ENCODE data around the gene UCP2.

UCP2 gene

DNA sequence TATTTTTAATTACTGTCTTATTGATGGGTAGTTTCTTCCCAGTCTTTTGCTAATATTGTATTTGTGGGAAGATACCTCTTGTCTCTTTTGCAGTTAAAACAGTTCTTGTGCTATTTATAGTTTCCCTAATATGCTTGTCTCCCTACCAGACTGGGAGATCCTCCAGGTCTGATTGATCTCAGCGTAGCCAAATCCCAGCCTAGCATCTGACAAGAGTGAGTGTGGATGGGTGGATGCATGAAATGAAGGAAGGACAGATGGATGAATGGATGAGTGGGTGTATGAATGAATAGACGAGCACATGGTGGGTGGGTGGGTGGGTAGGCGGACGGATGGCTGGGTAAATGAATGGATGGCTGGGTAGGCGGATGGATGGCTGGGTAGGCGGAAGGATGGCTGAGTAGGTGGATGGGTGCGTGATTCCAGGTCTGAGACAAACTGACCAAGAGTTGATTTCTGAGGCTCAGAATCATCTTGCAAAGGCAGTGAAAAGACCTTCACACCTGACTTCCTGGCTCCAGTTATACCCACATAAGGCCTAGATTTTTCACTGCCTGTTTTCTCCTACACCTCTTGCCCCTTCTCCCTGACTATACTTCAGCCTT, 20.4 kb downstream of the UCP2 start:
- Mint-ChIP-seq H3K4me1 (ENCODE audit: low read depth in 2 of 2) (peaks cover 13 to 16% of the 10 kb centered on the region in 2 donors), H3K9me3 (no peaks in the 10 kb centered on the region), H3K36me3 (ENCODE audit: insufficient read depth) (no peaks in the 10 kb centered on the region), H3K27me3 (peaks cover 7 to 17% of the 10 kb centered on the region in 2 donors), H3K4me3 (no peak overlapping the region), H3K27ac (no peak overlapping the region)
- ATAC-seq (replicated peaks) (no peak), DNase-seq (no peak)

DNA sequence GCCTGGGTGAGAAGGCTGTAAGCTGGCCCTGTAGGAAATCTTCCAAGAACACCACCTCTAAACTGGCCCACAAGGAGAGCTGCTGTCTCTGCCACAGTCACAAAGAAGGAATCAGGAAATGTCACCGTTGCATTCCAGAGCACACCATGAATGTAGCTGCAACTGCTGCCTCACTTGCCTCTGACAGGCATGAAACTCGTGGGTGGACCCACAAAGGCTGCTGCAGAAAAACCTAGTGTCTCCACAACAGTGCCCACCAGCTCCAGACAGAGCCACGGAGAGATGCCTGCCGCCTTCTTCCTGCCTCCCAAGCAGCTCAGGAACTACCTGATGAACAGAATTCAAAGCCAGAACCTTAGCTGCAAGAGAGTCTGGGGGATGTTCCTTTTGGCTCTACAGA, 21.3 kb downstream of the UCP2 start:
- peaks cover 14 to 26% of the 10 kb centered on the region in 2 donors for H3K27me3 Mint-ChIP-seq

DNA sequence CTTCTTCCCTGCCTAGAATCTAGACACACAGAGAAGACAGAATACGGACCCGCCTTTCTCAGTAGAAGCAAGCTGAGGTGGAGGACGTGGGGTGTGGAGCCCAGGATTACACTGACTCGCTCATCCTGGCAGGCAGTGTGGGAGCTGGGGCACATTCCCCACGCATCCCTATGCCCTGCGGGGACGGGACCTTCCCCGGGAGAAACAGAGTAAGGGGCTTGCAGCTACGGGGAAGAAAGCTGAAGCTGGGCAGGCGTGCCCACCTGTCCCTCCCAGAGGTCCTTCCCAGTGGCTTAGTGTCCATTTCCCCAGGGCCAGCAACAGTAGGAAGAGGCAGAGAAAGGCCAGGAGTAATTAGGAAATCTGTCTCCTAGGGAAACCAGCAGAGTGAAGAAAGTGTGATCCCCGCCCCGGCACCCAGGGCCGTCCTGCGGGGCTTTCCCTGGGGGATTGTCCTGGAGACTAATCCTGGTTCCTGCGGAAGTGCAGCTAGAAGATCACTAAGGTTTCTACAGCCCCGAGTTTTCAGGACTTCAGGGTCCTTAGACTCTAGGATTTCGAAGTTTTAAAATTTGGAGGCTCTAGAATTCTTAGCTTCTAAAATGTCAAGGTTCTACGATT, 24.0 kb downstream of the UCP2 start:
- peaks cover 19 to 33% of the 10 kb centered on the region in 2 donors for H3K27me3 Mint-ChIP-seq
- no peaks in the 10 kb centered on the region for H3K9me3 Mint-ChIP-seq
- DNase-seq (no peak), ATAC-seq (replicated peaks) (no peak)
- H3K27ac Mint-ChIP-seq, result no peak overlapping the region
- H3K4me1 Mint-ChIP-seq (ENCODE audit: low read depth in 2 of 2), result peaks cover 2 to 4% of the 10 kb centered on the region in 2 donors
- H3K4me3 Mint-ChIP-seq, result no peak overlapping the region
- H3K36me3 Mint-ChIP-seq (ENCODE audit: insufficient read depth), result no peaks in the 10 kb centered on the region

More for the DNA sequence above, 21.3 kb downstream of the UCP2 start:
- DNase-seq (no peak), ATAC-seq (replicated peaks) (no peak)
- Mint-ChIP-seq H3K27ac (no peak overlapping the region), H3K4me3 (no peak overlapping the region), H3K36me3 (ENCODE audit: insufficient read depth) (no peaks in the 10 kb centered on the region), H3K4me1 (ENCODE audit: low read depth in 2 of 2) (peaks cover 13 to 16% of the 10 kb centered on the region in 2 donors), H3K9me3 (no peaks in the 10 kb centered on the region)

DNA sequence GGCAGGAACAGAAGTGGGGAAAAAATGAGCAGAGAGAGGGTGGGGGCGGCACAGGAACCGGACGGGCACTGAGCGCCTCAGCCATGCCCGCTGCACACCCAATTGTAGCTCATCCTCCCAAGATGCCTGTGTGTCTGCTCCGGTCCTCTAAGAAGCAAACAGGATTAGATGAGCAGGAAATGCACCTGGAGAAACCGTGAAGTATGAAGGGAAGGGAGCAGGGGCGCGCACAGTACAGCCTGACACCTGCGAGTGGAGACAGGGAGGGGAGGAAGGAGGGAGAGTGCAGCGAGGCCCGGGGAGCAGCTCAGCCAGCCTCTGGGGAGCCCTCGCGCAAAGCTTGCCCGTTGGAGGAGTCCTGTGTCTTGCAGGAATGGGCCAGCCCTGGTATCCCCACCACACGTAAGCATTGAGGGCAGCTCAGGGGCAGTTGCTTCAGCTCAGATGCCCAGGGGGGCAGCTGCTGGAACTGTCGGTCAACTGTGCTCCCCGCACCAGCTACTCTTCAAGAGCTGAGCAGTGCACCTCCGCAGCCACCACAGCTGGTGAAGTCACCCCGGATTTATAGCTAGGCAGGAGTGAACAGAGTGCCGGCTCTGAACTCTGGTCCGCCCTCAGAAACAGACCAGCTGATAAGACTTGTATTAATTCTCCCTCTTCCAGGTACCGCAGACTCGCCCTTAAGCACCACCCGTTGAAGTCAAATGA, 24.8 kb downstream of the UCP2 start:
- Mint-ChIP-seq H3K36me3 (ENCODE audit: insufficient read depth) (no peaks in the 10 kb centered on the region), H3K27ac (no peak overlapping the region), H3K9me3 (no peaks in the 10 kb centered on the region), H3K27me3 (peaks cover 19 to 33% of the 10 kb centered on the region in 2 donors), H3K4me3 (no peak overlapping the region), H3K4me1 (ENCODE audit: low read depth in 2 of 2) (peaks cover 2 to 4% of the 10 kb centered on the region in 2 donors)
- DNase-seq, result no peak
- ATAC-seq (replicated peaks), result no peak

DNA sequence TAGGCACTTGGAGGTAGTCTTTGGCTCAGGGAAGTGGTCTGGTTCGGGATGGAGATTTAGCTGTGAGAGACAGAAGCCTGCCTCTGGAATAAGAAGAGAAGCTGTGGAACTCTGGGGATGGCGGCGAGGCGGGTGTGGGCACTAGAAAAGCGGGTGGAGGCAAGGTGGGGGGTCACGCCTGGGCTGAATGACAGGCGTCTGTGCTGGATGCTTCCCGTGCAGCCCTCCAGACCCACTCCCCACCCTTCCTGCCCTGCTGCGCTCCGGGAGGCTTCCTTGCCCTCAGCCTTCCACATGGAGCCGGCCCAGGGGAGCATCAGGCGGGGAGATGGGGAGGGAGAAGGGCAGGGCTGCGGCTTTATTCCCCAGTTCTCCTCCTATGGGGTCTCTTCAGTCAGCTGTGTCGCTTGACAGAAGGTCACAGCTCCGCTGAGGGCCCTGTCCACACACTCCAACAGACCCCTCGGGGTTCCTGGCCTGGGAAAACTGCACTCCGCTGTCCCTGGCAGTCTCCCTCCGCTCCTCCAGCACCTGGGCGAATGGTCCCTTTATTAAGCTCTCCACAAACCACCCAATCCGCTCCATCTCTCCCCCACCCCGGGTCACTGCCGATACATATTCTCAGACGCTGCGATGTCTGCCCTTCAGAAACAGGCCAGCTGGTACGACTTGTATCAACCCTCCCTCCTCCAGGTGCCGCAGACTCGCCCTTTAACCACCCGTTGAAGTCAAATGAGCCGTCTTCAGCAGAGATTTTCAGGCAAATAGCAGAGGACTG, 25.6 kb downstream of the UCP2 start:
- no peak overlapping the region for H3K27ac Mint-ChIP-seq
- H3K4me1 Mint-ChIP-seq (ENCODE audit: low read depth in 2 of 2), result peaks cover 2 to 4% of the 10 kb centered on the region in 2 donors
- H3K36me3 Mint-ChIP-seq (ENCODE audit: insufficient read depth), result no peaks in the 10 kb centered on the region
- no peak for DNase-seq
- no peak for ATAC-seq (replicated peaks)
- H3K4me3 Mint-ChIP-seq, result peak overlapping the region in 1 of 2 donors; percentile 2
- no peaks in the 10 kb centered on the region for H3K9me3 Mint-ChIP-seq
- peaks cover 19 to 33% of the 10 kb centered on the region in 2 donors for H3K27me3 Mint-ChIP-seq

DNA sequence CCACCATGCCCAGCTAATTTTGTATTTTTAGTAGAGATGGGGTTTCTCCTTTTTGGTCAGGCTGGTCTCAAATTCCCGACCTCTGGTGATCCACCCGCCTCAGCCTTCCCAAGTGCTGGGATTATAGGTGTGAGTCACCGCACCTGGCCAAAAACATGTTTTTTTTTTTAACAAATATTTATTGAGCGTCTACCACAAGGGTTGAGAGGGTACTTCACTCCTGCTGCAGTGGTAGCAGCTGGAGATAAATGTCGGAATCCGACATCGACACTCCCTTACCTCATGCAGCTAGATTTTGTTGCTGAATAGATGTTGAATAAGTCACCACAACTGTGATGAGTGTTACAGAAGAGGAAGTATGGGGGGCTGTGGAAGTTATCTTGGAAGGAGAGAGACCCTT, 30.8 kb downstream of the UCP2 start:
- no peak for DNase-seq
- Mint-ChIP-seq H3K27ac (peak overlapping the region in 1 of 2 donors; percentile 49), H3K9me3 (no peaks in the 10 kb centered on the region), H3K4me3 (no peak overlapping the region), H3K4me1 (ENCODE audit: low read depth in 2 of 2) (no peaks in the 10 kb centered on the region), H3K36me3 (ENCODE audit: insufficient read depth) (peaks cover 3% of the 10 kb centered on the region), H3K27me3 (peaks cover 11 to 22% of the 10 kb centered on the region in 2 donors)
- ATAC-seq (replicated peaks), result no peak

DNA sequence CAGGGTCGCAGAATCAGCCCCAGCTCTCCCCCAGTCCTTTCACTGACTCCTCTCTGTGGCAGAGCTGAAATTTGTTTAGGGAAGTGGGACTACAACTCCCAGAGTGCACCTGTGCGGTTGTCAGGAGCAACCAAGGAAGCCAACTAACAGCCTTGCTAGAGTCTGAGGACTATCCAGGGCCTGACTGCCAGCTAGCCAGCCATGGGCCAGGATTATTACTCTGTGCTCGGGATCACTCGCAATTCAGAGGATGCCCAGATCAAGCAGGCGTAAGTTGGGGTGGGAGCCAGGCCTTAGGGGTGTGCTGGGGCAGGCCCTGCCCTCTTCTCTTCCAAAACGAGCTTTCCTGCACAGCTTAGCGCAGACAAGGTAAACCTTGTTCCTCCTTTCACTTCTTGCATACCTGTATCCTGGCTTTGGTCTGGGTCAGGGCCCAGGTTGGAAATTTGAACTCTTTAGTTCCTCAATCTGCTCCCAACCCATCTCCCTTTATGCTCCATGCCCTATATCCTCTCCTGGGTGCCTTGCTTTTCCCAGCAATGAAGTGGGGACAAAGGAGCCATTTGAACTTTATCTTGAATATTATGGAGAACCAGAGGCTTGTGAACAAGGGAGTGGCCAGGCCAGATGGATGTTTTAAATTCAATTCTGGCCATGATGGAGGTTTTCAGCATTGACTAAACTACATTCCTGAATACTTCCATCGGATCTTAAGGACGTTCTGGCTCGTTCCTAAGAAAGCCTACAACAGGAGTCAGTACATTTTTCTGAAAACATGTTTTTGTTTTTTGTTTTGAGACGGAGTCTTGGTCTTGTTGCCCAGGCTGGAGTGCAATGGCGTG, 31.6 kb downstream of the UCP2 start, which contains the start of gene DNAJB13:
DNAJB13 (plus strand) TSS at position 158 of the 842 bp plus-strand sequence; CDS start at position 202, 44 bp downstream.
- peaks cover 4 to 15% of the 10 kb centered on the region in 2 donors for H3K27me3 Mint-ChIP-seq
- H3K27ac Mint-ChIP-seq, result peak within 1 kb of the TSS in 1 of 2 donors; percentile 49
- H3K9me3 Mint-ChIP-seq, result no peaks in the 10 kb centered on the region
- no peaks in the 10 kb centered on the region for H3K4me1 Mint-ChIP-seq (ENCODE audit: low read depth in 2 of 2)
- DNase-seq (no peak), ATAC-seq (replicated peaks) (peak; percentile 44)
- no peak within 1 kb of the TSS for H3K4me3 Mint-ChIP-seq
- H3K36me3 Mint-ChIP-seq (ENCODE audit: insufficient read depth), result peaks cover 3% of the 10 kb centered on the region

DNA sequence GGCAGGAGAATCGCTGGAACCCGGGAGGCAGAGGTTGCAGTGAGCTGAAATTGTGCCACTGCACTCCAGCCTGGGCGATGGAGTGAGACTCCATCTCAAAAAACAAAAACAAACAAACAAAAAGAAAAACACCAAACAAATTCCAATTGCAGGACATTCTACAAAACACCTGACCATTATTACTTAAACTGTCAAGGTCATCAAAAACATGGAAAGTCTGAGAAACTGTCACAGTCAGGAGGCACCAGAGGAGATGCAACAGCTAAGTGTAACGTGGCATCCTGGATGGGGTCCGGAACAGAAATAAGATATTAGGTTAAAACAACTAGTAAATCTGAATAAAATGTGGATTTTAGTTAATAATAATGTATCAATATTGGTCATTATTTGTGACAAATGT, 32.7 kb downstream of the UCP2 start:
- Mint-ChIP-seq H3K9me3 (no peaks in the 10 kb centered on the region), H3K27me3 (peaks cover 0 to 10% of the 10 kb centered on the region in 2 donors), H3K4me3 (no peak overlapping the region), H3K4me1 (ENCODE audit: low read depth in 2 of 2) (no peaks in the 10 kb centered on the region), H3K36me3 (ENCODE audit: insufficient read depth) (peaks cover 4% of the 10 kb centered on the region), H3K27ac (no peak overlapping the region)
- ATAC-seq (replicated peaks), result no peak
- DNase-seq, result no peak

DNA sequence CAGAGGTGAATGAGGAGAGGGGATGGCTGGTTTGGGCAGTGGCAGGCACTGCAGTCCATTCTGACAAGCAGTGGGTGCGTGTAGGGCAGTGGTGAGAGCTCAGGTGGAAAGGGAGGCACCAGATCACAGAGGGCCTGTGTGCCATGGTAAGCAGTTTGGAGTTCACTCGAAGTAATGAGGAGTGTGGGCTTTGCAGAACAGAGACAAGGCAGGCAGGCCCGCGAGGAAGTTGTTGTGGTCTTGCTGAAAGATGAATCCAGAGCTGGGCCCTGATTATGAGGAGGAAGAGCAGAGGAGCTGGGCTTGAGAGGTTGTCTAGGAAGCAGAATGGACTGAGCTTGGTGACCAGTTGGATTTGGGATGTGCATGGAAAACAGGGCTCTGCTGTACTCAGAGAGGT, 33.4 kb downstream of the UCP2 start:
- H3K4me3 Mint-ChIP-seq, result no peak overlapping the region
- no peaks in the 10 kb centered on the region for H3K9me3 Mint-ChIP-seq
- ATAC-seq (replicated peaks) (no peak), DNase-seq (no peak)
- H3K36me3 Mint-ChIP-seq (ENCODE audit: insufficient read depth), result peaks cover 6% of the 10 kb centered on the region
- H3K27ac Mint-ChIP-seq, result no peak overlapping the region
- peaks cover 0 to 10% of the 10 kb centered on the region in 2 donors for H3K27me3 Mint-ChIP-seq
- H3K4me1 Mint-ChIP-seq (ENCODE audit: low read depth in 2 of 2), result no peaks in the 10 kb centered on the region

DNA sequence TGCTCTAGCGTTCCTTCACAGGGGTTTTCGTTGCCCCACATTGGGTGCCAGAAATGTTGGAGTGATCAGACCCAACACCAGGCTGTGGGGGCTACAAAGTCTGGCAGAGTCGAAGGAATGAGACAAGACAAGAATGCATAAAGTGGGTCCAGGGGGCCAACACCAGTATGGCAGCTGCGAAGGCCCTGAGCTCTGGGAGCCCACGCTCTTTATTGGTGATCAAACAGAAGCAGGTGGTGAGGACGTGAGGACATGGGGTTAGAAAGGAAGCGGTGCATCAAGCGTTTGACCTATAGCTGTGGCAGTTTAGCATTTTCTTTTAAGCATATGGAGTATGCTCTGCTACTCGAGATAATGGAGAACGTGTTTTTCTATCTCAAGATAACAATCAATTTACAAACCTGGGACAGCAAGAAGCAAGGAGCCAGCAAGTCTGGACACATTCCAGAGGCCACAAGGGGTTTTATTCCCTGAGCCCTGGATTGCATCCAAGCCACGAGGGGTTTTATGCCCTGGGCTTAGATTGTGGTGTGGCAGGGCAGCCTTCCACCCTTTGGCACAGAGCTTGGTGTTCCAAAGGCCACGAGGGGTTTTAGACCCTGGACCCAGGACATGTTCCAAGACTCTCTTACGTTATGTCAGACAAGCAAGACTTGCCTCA, 35.7 kb downstream of the UCP2 start:
- DNase-seq (no peak), ATAC-seq (replicated peaks) (no peak)
- no peak overlapping the region for H3K27ac Mint-ChIP-seq
- peaks cover 0 to 10% of the 10 kb centered on the region in 2 donors for H3K27me3 Mint-ChIP-seq
- H3K4me1 Mint-ChIP-seq (ENCODE audit: low read depth in 2 of 2), result no peaks in the 10 kb centered on the region
- H3K4me3 Mint-ChIP-seq, result no peak overlapping the region
- peaks cover 6% of the 10 kb centered on the region for H3K36me3 Mint-ChIP-seq (ENCODE audit: insufficient read depth)
- H3K9me3 Mint-ChIP-seq, result no peaks in the 10 kb centered on the region

DNA sequence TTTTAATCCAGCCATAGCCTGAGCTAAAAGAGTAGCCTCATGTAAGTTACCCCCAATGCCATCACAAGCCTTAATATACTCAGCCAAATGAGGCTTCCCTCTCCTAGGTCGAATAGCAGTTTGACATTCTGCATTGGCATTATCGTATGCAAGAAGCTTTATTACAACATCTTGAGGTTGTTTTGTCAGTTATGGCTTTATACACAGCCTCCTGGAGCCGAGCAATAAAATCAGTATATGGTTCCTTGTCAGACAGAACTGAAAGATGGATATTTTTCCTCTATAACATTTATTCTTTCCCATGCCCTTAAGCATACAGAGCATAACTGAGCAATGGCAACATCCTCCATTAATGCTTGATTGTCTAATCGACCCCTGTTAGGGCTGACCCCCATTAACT, 37.2 kb downstream of the UCP2 start:
- no peak overlapping the region for H3K4me3 Mint-ChIP-seq
- DNase-seq (no peak), ATAC-seq (replicated peaks) (no peak)
- no peaks in the 10 kb centered on the region for H3K4me1 Mint-ChIP-seq (ENCODE audit: low read depth in 2 of 2)
- H3K36me3 Mint-ChIP-seq (ENCODE audit: insufficient read depth), result peaks cover 6% of the 10 kb centered on the region
- H3K27me3 Mint-ChIP-seq, result peaks cover 0 to 10% of the 10 kb centered on the region in 2 donors
- H3K9me3 Mint-ChIP-seq, result no peaks in the 10 kb centered on the region
- H3K27ac Mint-ChIP-seq, result no peak overlapping the region

DNA sequence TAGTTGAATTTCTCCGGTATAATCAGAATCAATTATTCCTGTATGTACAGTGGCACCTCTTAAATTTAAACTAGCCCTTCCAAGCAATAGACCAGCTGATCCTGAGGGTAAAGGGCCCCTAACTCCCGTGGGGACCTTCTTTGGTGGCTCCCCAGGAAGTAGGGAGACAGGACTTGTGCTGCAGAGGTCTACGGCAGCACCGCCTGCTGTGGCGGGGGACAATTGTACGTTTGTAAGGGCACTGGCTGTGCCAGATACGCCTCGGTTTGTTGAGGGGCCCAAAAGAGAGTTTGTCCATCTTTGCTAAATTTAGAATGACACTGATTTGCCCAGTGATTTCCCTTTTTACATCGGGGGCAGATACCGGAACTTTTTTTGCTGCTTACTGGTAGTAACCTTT, 37.7 kb downstream of the UCP2 start:
- peaks cover 0 to 10% of the 10 kb centered on the region in 2 donors for H3K27me3 Mint-ChIP-seq
- H3K4me1 Mint-ChIP-seq (ENCODE audit: low read depth in 2 of 2), result no peaks in the 10 kb centered on the region
- no peak for ATAC-seq (replicated peaks)
- no peak overlapping the region for H3K4me3 Mint-ChIP-seq
- H3K9me3 Mint-ChIP-seq, result no peaks in the 10 kb centered on the region
- peaks cover 6% of the 10 kb centered on the region for H3K36me3 Mint-ChIP-seq (ENCODE audit: insufficient read depth)
- no peak overlapping the region for H3K27ac Mint-ChIP-seq
- no peak for DNase-seq
